ENCODE measurements around the gene ISX.

Gene ISX

GRCh38 chr22:35128637-35129036 is 62.7 kb downstream of the ISX start:
- no peak for TF ChIP-seq CTCF (IDR thresholded peaks at IDR 0.05)

GRCh38 chr22:35131525-35132000 is 65.6 kb downstream of the ISX start:
- no peak for TF ChIP-seq CTCF (IDR thresholded peaks at IDR 0.05)

- no peak for TF ChIP-seq CTCF (IDR thresholded peaks at IDR 0.05)
Measured at GRCh38 chr22:35132568-35132967, 66.6 kb downstream of the ISX start.

GRCh38 chr22:35133702-35134380 is 67.9 kb downstream of the ISX start:
- no peak for TF ChIP-seq CTCF (IDR thresholded peaks at IDR 0.05)

- TF ChIP-seq CTCF (IDR thresholded peaks at IDR 0.05) = no peak
Measured at GRCh38 chr22:35134637-35135036, 68.7 kb downstream of the ISX start.

- TF ChIP-seq CTCF (IDR thresholded peaks at IDR 0.05) = no peak
Measured at GRCh38 chr22:35135165-35135564, 69.2 kb downstream of the ISX start.

Measured in LNCAP (cell line).